ENCODE data around the gene PLG. TPM values are rescaled to one million over a fixed set of nuclear protein-coding genes. Genes with fewer than 3 reads are reported as not detected.

PLG gene
- total RNA-seq, 1 donor from 2014 or later = not detected

Other genes with a start within 250 kb of the PLG start
- gene LPA, start 38.0 kb upstream of the PLG start, total RNA-seq = 0.10 TPM

Measured in tongue (tissue), 1 donor.